ENCODE measurements around the gene SP100.
"Not testable (repeated sequence)": the region's sequence is repeated elsewhere in the genome, so short reads cannot be mapped to it uniquely, and the experiment has no call there.

The SP100 gene

DNA sequence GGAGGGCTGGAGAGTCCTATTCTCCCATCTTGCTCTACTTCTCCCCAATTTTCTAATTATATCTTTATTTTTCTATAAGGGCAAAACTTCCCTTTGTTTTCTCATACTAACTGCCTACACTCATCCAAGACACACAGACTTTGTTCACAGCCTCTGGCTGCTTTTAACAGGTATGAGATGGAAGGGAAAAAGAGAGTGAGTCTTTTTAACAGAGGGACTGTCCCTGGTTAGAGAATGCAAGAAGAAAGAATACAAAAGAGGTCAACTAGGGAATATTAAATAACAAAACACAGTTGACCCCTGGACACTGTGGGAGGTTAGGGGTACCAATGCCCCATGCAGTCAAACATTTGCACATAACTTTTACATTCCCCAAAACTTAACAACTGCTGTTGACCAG is 41.8 kb downstream of the SP100 start:
- DNase-seq (ENCODE audit: low read depth): no peak
- TF ChIP-seq, protein P1, sequence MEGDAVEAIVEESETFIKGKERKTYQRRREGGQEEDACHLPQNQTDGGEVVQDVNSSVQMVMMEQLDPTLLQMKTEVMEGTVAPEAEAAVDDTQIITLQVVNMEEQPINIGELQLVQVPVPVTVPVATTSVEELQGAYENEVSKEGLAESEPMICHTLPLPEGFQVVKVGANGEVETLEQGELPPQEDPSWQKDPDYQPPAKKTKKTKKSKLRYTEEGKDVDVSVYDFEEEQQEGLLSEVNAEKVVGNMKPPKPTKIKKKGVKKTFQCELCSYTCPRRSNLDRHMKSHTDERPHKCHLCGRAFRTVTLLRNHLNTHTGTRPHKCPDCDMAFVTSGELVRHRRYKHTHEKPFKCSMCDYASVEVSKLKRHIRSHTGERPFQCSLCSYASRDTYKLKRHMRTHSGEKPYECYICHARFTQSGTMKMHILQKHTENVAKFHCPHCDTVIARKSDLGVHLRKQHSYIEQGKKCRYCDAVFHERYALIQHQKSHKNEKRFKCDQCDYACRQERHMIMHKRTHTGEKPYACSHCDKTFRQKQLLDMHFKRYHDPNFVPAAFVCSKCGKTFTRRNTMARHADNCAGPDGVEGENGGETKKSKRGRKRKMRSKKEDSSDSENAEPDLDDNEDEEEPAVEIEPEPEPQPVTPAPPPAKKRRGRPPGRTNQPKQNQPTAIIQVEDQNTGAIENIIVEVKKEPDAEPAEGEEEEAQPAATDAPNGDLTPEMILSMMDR (conservative IDR thresholded peaks at IDR 0.05; ENCODE audit: low read length): no peak
- no peak overlapping the region for H3K4me3 ChIP-seq (ENCODE audit: low read length)

DNA sequence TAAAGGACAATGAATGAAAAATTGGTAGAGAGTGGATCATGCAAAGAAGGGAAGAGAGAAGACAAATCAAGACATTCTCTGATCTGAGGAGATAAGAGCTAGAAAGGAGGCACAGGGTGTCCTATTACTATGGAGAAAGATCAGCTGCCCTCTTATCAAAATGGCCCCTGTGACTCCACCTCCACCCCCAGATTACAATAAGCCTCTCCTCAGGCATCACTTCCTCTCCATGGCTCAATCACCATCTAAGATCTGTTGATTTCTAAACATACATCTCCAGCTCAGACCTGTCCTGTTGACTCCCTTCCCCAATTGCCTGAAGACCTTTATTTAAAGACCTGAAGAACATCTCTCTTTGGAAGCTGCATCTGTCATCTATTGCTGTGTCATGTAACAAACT is 43.2 kb downstream of the SP100 start:
- DNase-seq (ENCODE audit: low read depth): no peak
- TF ChIP-seq, protein P1 (conservative IDR thresholded peaks at IDR 0.05; ENCODE audit: low read length): no peak
- no peak overlapping the region for H3K4me3 ChIP-seq (ENCODE audit: low read length)

DNA sequence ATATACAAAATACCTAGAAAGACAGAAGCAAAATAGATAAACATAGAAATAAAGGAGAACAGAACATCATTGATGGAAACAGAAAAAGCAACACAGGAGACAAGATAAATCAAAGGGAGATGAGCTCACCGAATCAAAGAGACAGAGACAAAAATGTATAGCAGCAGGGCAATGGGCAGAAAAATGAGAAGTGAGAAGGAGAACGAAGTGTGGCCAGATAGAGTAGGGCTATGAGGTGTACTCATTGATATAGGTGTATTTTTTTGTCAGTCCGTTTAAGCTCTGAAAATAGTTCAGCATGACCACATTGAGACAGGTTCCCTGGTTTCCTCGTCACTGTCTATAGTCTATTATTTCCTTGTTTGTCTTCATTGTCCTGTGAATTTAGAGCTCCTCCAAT is 55.1 kb downstream of the SP100 start:
- TF ChIP-seq, protein P1 (conservative IDR thresholded peaks at IDR 0.05; ENCODE audit: low read length): no peak
- H3K4me3 ChIP-seq (ENCODE audit: low read length): no peak overlapping the region
- DNase-seq (ENCODE audit: low read depth): no peak

DNA sequence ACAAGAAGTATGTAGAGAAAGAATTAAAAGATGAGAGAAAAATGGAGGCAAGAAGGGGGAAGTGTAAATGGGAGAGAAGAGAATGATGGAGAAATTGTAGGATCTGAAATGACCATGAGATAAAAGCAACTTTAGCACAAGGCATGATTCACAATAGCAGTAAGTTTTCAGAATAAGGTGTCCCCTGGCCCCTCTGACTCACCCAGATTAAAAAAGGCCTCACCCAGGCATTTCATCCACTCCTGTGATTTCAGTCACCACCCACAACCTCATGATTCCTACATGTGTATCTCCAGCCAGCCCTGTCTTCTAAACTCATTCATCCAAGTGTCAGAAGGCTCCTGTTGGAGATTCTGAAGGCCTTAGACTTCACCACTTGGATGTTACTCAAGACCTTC is 56.6 kb downstream of the SP100 start:
- TF ChIP-seq, protein P1 (conservative IDR thresholded peaks at IDR 0.05; ENCODE audit: low read length): no peak
- peak; percentile 32 for DNase-seq (ENCODE audit: low read depth)
- H3K4me3 ChIP-seq (ENCODE audit: low read length): no peak overlapping the region

DNA sequence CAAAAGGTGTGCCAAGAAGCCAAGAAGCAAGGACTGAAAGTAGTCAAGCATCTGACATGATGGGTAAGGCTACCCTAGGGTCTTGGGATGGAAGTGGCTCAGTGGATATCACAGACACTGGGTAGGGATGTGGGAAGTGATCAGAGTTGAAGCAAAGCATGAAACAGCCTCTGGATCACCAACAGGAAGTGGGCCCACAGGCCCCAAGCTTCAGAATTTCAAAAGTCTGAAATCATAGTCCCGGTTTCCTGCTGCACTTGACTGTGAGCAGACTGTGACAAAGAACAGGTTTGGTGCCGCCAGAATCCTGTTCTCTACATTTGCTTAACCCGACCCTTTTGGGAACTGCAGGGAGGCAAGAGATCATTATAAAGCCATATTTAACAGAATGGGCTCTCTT is 57.4 kb downstream of the SP100 start:
- TF ChIP-seq, protein P1 (conservative IDR thresholded peaks at IDR 0.05; ENCODE audit: low read length): no peak
- no peak overlapping the region for H3K4me3 ChIP-seq (ENCODE audit: low read length)
- no peak for DNase-seq (ENCODE audit: low read depth)

DNA sequence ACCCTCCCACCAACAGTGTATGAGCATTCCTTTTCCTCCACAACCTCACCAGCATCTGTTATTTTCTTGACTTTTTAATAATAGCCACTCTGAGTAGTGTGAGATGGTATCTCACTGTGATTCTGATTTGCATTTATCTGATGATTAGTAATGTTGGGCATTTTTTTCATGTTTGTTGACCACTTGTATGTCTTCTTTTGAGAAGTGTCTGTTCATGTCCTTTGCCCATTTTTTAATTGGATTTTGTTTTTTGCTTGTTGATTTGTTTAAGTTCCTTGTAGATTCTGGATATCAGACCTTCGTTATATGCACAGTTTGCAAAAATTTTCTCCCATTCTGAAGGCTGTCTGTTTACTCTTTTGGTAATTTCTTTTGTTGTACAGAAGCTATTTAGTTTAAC is 59.1 kb downstream of the SP100 start:
- DNase-seq (ENCODE audit: low read depth): no peak
- H3K4me3 ChIP-seq (ENCODE audit: low read length): no peak overlapping the region
- TF ChIP-seq, protein P1 (conservative IDR thresholded peaks at IDR 0.05; ENCODE audit: low read length): no peak

DNA sequence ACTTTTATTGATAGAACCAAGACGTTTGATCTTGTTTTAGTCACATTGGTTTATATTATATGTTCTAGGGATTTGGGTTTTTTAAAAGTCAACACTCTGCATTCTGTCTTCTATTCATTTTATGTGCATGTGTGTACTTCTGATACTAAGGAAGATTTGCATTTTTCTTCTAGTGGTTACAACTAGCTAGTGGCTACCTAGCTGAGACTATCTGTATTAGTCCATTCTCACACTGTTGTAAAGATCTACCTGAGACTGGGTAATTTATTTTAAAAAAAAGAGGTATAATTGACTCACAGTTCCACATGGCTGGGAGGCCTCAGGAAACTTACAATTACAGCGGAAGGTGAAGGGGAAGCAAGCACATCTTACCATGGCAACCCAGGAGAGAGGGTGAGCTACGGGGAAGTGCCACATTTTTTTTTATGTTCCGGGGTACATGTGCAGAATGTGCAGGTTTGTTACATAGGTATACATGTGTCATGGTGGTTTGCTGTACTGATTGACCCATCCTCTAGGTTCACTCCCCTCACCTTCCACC is 69.9 kb downstream of the SP100 start:
- H3K4me3 ChIP-seq (ENCODE audit: low read length): no peak overlapping the region
- no peak for DNase-seq (ENCODE audit: low read depth)
- TF ChIP-seq, protein P1 (conservative IDR thresholded peaks at IDR 0.05; ENCODE audit: low read length): no peak

DNA sequence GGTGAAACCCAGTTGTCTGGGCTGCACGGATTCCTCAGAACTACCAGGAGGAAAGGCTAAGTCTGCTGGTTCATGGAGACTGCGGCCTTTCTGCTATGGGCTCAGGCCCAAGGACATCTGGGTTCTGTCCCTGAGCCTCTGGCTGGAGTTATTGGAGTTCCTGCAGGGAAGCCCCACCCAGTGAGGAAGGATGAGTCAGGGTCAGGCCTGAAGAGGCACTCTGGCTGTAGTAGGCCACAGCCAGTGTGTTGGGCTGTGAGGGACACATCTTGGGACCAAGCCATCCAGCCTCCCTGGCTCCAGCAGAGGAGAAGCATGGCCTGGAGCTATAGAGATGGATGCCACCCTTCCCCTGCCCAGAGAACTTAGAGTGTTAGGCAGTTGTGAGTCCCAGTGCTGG is 75.2 kb downstream of the SP100 start:
- not testable (repeated sequence) for DNase-seq (ENCODE audit: low read depth); H3K4me3 ChIP-seq (ENCODE audit: low read length)

Measured in AG10803 (cell line).